ENCODE data around the gene PGLYRP2. TPM values are rescaled to one million over a fixed set of nuclear protein-coding genes. Genes with fewer than 3 reads are reported as not detected.

Gene PGLYRP2
- total and polyA plus RNA-seq, 4 experiments from 2014 or later, result 0.19 to 0.91 (median 0.42) TPM

DNA sequence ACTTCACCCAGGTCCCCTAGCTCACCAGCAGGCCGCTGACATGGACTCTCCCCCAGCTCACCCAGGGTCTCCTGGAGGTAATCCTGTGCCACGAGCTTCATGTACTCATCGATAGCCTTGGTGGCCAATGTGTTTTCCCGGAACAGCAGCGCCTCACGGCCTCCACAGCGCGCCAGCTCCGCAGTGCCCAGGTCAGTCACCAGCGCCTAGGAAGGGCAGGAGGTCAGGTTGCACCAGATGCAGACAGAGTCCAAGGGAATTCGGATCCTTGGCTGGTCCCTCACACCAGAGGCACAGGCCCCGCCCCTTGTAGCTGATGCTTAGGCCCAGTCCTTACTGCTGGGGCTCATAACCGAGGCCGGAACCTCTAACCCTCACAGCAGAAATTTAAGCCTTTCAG is 22.9 kb downstream of the PGLYRP2 start:
- POLR2A ChIA-PET (ENCODE audit: partially characterized antibody), result interaction anchor here (0.7 to 2.0 kb wide), 7 partner anchors 10 to 77 kb away, joined by 3 to 9 read pairs (median 4); partner anchors contain the start of genes AKAP8 and AKAP8L
- CTCF ChIA-PET (ENCODE audit: partially characterized antibody), result interaction anchor here (1.0 kb wide), 2 partner anchors 94 to 99 kb away, joined by 3 to 4 read pairs; no protein-coding TSS in a partner anchor
- Mint-ChIP-seq H3K9me3 (no peaks in the 10 kb centered on the region), H3K27me3 (no peaks in the 10 kb centered on the region), H3K36me3 (peaks cover 45 to 58% of the 10 kb centered on the region in 2 donors), H3K27ac (no peak overlapping the region), H3K4me1 (peaks cover 7 to 33% (median 18%) of the 10 kb centered on the region in 4 donors), H3K4me3 (no peak overlapping the region)
- Histone ChIP-seq H3K9me3 (ENCODE audit: control insufficient read depth in 1 of 2, low read length in 2 of 2) (no peaks in the 10 kb centered on the region), H3K4me1 (ENCODE audit: insufficient read depth, low read length) (peaks cover 24% of the 10 kb centered on the region), H3K27me3 (ENCODE audit: insufficient read depth, low read length) (no peaks in the 10 kb centered on the region), H3K27ac (ENCODE audit: low read depth, low read length) (no peak overlapping the region), H3K4me3 (ENCODE audit: low read length in 2 of 2) (no peak overlapping the region), H3K36me3 (ENCODE audit: insufficient read depth, low read length) (peaks cover 74% of the 10 kb centered on the region)
- DNase-seq, result no peak
- intact Hi-C loops (cut with micrococcal nuclease), result no loop called here

DNA sequence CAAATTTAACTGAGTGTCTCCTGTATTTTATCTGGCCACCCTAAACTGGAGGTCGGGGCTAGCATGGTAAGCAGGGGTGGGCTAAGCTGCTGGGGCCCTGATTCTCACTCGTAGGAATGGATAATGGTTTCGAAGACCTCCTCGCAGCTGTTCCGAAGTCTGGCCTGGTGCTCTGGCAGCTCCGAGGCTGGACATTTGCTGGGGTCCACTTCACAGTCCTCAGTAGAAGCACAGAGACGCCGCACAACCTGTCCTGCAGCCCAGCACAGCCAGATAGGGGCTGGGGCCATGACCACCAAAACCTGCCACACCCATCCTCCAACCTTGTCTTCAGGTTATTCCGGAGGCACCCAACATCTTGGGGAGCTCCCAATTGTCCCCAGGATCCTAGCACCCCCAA is 23.3 kb downstream of the PGLYRP2 start:
- peaks cover 7 to 36% (median 22%) of the 10 kb centered on the region in 4 donors for H3K4me1 Mint-ChIP-seq
- Histone ChIP-seq H3K27ac (ENCODE audit: low read depth, low read length) (no peak overlapping the region), H3K27me3 (ENCODE audit: insufficient read depth, low read length) (no peaks in the 10 kb centered on the region), H3K36me3 (ENCODE audit: insufficient read depth, low read length) (peaks cover 70% of the 10 kb centered on the region), H3K4me1 (ENCODE audit: insufficient read depth, low read length) (peaks cover 21% of the 10 kb centered on the region), H3K9me3 (ENCODE audit: control insufficient read depth in 1 of 2, low read length in 2 of 2) (no peaks in the 10 kb centered on the region), H3K4me3 (ENCODE audit: low read length in 2 of 2) (no peak overlapping the region)
- no peak for DNase-seq
- peaks cover 49 to 61% of the 10 kb centered on the region in 2 donors for H3K36me3 Mint-ChIP-seq
- POLR2A ChIA-PET (ENCODE audit: partially characterized antibody), result interaction anchor here (0.7 to 9.0 kb wide), 9 partner anchors 9 to 100 kb away, joined by 3 to 180 read pairs (median 5); partner anchors contain the start of genes AKAP8, AKAP8L and RASAL3
- peak overlapping the region in 1 of 7 donors; percentile 55 for H3K27ac Mint-ChIP-seq
- no peaks in the 10 kb centered on the region for H3K9me3 Mint-ChIP-seq
- no peaks in the 10 kb centered on the region for H3K27me3 Mint-ChIP-seq
- CTCF ChIA-PET (ENCODE audit: partially characterized antibody), result interaction anchor here (1.0 kb wide), 1 partner anchor 100 kb away, joined by 4 read pairs; no protein-coding TSS in a partner anchor
- intact Hi-C loops (cut with micrococcal nuclease), result no loop called here
- H3K4me3 Mint-ChIP-seq, result no peak overlapping the region

DNA sequence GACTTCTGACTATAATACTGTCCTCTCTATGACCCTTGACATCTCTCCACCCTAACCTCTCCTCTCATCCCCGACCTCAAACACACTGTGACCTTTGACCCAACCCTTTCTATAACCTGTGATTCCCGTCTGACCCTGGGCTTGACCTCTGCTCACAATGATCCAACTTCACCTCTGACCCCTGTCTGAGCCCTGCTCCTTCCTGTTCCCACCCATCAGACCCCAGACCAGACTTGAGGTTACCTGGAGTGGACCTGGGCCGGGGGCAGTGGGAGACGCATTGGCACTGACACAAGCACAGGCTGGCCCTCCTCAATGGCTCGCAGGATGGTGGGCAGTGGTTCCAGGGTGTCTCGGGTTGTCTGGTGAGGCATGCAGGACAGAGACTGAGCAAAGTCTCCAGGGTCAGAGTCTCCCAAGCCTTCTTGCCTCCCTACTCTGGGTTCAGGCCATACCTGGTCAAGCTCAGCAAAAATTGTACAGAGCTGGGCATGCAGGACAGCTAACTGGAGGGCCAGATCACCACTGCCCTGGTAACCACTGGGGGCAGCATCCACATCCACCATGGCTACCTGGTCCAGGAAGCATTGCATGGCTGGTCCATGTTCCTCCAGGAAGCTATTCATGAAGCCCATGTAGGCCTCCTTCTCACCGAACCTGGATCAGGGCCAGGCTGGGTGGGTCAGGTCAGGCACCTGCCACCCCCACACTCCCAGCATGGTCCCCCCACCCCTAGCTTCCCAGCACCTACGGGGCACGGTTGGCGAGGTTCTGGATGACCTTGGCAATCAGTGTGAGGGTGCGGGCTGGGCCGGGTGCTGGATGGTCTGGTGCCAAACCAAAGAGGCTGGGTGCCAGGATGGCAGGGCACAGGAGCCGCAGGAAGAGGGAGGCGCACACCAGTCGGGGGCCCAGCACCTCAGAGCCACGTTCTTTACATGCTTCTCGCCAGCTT is 25.1 kb downstream of the PGLYRP2 start:
- H3K36me3 ChIP-seq (ENCODE audit: insufficient read depth, low read length), result peaks cover 52% of the 10 kb centered on the region

DNA sequence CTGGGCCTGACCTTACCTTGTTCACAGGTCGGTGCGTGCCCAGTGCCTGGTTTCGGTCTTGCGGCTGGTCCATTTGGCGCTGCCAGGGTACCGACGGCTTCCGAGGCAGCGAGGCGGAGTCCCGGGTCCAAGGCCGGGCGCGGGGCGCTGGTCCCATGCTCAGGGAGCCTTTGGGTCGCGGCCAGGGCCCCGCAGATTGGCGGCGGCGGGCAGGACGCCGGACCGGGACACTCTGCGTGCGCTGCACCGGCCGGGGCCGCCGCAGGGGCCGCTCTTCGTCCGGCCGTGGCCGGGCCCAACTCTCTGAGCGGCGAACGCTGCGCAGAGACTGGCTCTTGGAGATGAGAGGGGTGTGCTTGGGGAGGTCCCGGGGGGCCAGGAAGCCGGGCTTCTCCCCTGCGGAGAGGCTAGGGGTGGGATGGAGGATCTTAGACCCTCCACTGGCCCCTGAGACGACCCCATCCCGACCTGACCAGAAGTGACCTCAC is 26.2 kb downstream of the PGLYRP2 start:
- intact Hi-C loops (cut with micrococcal nuclease), result no loop called here
- H3K36me3 ChIP-seq (ENCODE audit: insufficient read depth, low read length), result peaks cover 48% of the 10 kb centered on the region
- no peaks in the 10 kb centered on the region for H3K27me3 ChIP-seq (ENCODE audit: insufficient read depth, low read length)
- ChIA-PET CTCF (ENCODE audit: partially characterized antibody) (interaction anchor here (1.3 to 2.0 kb wide), 3 partner anchors 34 to 102 kb away, joined by 4 to 11 read pairs (median 5); partner anchors contain the start of gene AKAP8L), POLR2A (ENCODE audit: partially characterized antibody) (interaction anchor here (1.5 to 9.0 kb wide), 3 partner anchors 12 to 98 kb away, joined by 8 to 180 read pairs (median 28); partner anchors contain the start of genes AKAP8L and RASAL3)
- Mint-ChIP-seq H3K4me3 (no peak overlapping the region), H3K27ac (peak overlapping the region in 3 of 7 donors; percentile 9 to 84 (median 52)), H3K27me3 (no peaks in the 10 kb centered on the region), H3K9me3 (peaks cover 0 to 2% (median 0%) of the 10 kb centered on the region in 8 donors), H3K4me1 (peaks cover 13 to 39% (median 25%) of the 10 kb centered on the region in 4 donors), H3K36me3 (peaks cover 42 to 52% of the 10 kb centered on the region in 2 donors)
- peaks cover 27% of the 10 kb centered on the region for H3K4me1 ChIP-seq (ENCODE audit: insufficient read depth, low read length)
- no peak overlapping the region for H3K27ac ChIP-seq (ENCODE audit: low read depth, low read length)
- DNase-seq, result no peak
- H3K4me3 ChIP-seq (ENCODE audit: low read length in 2 of 2), result no peak overlapping the region
- no peaks in the 10 kb centered on the region for H3K9me3 ChIP-seq (ENCODE audit: control insufficient read depth in 1 of 2, low read length in 2 of 2)

More for the DNA sequence above, 25.1 kb downstream of the PGLYRP2 start:
- no peak overlapping the region for H3K4me3 ChIP-seq (ENCODE audit: low read length in 2 of 2)
- Mint-ChIP-seq H3K4me1 (peaks cover 11 to 32% (median 23%) of the 10 kb centered on the region in 4 donors), H3K27me3 (no peaks in the 10 kb centered on the region), H3K36me3 (peaks cover 40 to 53% of the 10 kb centered on the region in 2 donors), H3K4me3 (no peak overlapping the region), H3K27ac (peak overlapping the region in 6 of 7 donors; percentile 9 to 91 (median 62)), H3K9me3 (peaks cover 0 to 2% (median 0%) of the 10 kb centered on the region in 8 donors)
- ChIA-PET POLR2A (ENCODE audit: partially characterized antibody) (interaction anchor here (0.6 to 9.0 kb wide), 5 partner anchors 11 to 102 kb away, joined by 3 to 180 read pairs (median 5); partner anchors contain the start of gene RASAL3), CTCF (ENCODE audit: partially characterized antibody) (interaction anchor here (0.9 to 1.5 kb wide), 6 partner anchors 9 to 101 kb away, joined by 3 to 5 read pairs (median 4); no protein-coding TSS in a partner anchor)
- no peak overlapping the region for H3K27ac ChIP-seq (ENCODE audit: low read depth, low read length)
- intact Hi-C loops (cut with micrococcal nuclease), result no loop called here
- no peaks in the 10 kb centered on the region for H3K9me3 ChIP-seq (ENCODE audit: control insufficient read depth in 1 of 2, low read length in 2 of 2)
- no peaks in the 10 kb centered on the region for H3K27me3 ChIP-seq (ENCODE audit: insufficient read depth, low read length)
- H3K4me1 ChIP-seq (ENCODE audit: insufficient read depth, low read length), result peaks cover 22% of the 10 kb centered on the region
- no peak for DNase-seq

DNA sequence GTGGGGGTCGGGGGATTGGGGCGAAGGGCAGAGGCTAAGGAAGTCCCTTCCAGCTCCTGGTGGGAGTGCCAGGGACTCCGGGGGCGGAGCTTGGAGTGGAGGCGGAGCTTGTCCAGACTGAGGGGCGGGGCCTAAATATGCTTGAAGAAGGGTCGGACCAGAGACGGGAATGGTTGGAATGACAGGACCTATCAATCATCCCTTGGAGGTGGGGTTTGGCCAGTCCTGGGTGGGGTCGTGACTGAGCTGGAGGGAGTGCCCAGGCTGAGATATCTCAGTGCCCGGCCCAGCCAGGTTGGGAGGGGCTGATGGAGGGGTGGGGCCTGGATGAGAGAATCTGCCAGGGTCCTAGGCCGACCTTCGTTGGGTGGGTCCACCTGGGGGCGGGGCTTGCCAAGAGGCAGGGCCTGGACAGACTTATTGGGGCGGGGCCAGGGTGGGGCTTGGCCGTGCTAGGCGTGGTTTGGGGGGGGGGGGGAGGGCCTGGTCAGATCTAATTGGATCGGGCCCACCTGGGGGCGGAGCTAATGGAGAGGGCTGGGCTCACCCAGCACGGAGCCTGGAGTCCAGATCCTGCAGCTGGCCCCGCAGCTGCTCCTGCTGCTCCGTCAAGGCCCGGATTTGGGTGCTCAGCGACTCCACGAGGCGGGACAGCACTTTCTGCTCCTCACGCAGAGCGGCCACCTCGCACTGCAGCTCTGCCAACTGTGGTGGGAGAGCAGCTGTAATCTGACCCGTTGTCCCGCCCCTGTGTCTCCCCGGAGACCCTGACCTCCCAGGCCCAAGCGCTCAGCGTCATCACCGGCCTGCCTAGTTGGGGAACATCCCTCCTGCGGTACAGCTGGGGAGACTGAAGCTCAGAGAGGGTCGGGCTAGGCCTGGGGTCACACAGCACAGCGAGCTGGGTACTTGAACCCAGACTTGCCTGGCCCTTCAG is 26.9 kb downstream of the PGLYRP2 start:
- Histone ChIP-seq H3K9me3 (ENCODE audit: control insufficient read depth in 1 of 2, low read length in 2 of 2) (no peaks in the 10 kb centered on the region), H3K4me3 (ENCODE audit: low read length in 2 of 2) (no peak overlapping the region), H3K4me1 (ENCODE audit: insufficient read depth, low read length) (peaks cover 27% of the 10 kb centered on the region), H3K27me3 (ENCODE audit: insufficient read depth, low read length) (no peaks in the 10 kb centered on the region), H3K27ac (ENCODE audit: low read depth, low read length) (no peak overlapping the region), H3K36me3 (ENCODE audit: insufficient read depth, low read length) (peaks cover 42% of the 10 kb centered on the region)
- Mint-ChIP-seq H3K9me3 (peaks cover 0 to 2% (median 0%) of the 10 kb centered on the region in 8 donors), H3K36me3 (peaks cover 38 to 48% of the 10 kb centered on the region in 2 donors), H3K4me1 (peaks cover 13 to 36% (median 27%) of the 10 kb centered on the region in 4 donors), H3K4me3 (no peak overlapping the region), H3K27me3 (no peaks in the 10 kb centered on the region), H3K27ac (peak overlapping the region in 2 of 7 donors; percentile 36 to 89)
- ChIA-PET CTCF (ENCODE audit: partially characterized antibody) (interaction anchor here (1.3 to 2.0 kb wide), 4 partner anchors 10 to 103 kb away, joined by 4 to 11 read pairs (median 4); partner anchors contain the start of gene AKAP8L), POLR2A (ENCODE audit: partially characterized antibody) (interaction anchor here (1.5 to 9.0 kb wide), 4 partner anchors 13 to 99 kb away, joined by 8 to 180 read pairs (median 24); partner anchors contain the start of genes AKAP8L and RASAL3)
- DNase-seq, result no peak
- intact Hi-C loops (cut with micrococcal nuclease), result loop anchor here (1.0 kb wide), 1 partner anchor 34 kb away; the partner anchor contains the start of gene AKAP8L

DNA sequence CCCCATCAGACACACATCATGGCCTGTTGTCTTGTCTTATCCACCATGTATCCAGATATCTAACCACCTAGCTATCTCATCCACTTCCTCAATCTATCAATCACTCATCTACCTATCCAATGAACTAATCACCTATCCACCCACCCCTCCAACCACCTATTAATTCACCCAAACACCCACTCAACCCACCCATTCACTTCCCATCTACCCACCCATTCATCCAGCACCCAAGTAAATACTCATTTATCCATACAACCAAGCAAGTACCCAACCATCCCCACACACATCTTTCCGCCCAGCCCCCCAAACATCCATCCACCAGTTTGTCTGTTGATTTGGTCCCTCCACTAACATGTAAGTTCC is 28.8 kb downstream of the PGLYRP2 start:
- H3K4me1 ChIP-seq (ENCODE audit: insufficient read depth, low read length), result peaks cover 21% of the 10 kb centered on the region
- POLR2A ChIA-PET (ENCODE audit: partially characterized antibody), result interaction anchor here (0.9 to 9.0 kb wide), 9 partner anchors 9 to 917 kb away, joined by 3 to 180 read pairs (median 15); partner anchors contain the start of genes AKAP8, AKAP8L and RASAL3
- peak overlapping the region; percentile 78 to 91 (median 85) for H3K4me3 Mint-ChIP-seq
- H3K27me3 Mint-ChIP-seq, result no peaks in the 10 kb centered on the region
- no peak overlapping the region for H3K4me3 ChIP-seq (ENCODE audit: low read length in 2 of 2)
- H3K27me3 ChIP-seq (ENCODE audit: insufficient read depth, low read length), result no peaks in the 10 kb centered on the region
- H3K36me3 ChIP-seq (ENCODE audit: insufficient read depth, low read length), result peaks cover 28% of the 10 kb centered on the region
- H3K9me3 ChIP-seq (ENCODE audit: control insufficient read depth in 1 of 2, low read length in 2 of 2), result no peaks in the 10 kb centered on the region
- peak overlapping the region; percentile 89 to 98 (median 97) for H3K27ac Mint-ChIP-seq
- peak overlapping the region; percentile 57 for H3K27ac ChIP-seq (ENCODE audit: low read depth, low read length)
- H3K36me3 Mint-ChIP-seq, result peaks cover 31 to 38% of the 10 kb centered on the region in 2 donors
- CTCF ChIA-PET (ENCODE audit: partially characterized antibody), result interaction anchor here (0.8 to 4.2 kb wide), 3 partner anchors 31 to 104 kb away, joined by 3 to 17 read pairs (median 3); partner anchors contain the start of gene AKAP8L
- DNase-seq, result no peak
- peaks cover 0 to 2% (median 0%) of the 10 kb centered on the region in 8 donors for H3K9me3 Mint-ChIP-seq
- intact Hi-C loops (cut with micrococcal nuclease), result loop anchor here (1.0 to 2.0 kb wide), 2 partner anchors 14 to 18 kb away; partner anchors contain the start of gene RASAL3
- H3K4me1 Mint-ChIP-seq, result peaks cover 13 to 36% (median 29%) of the 10 kb centered on the region in 4 donors

Data from CD4-positive, alpha-beta memory T cell (primary cell).